Panc1 (cell line): ENCODE measurements around the gene SDK2. TPM values are rescaled to one million over a fixed set of nuclear protein-coding genes. Genes with fewer than 3 reads are reported as not detected.

Source experiments
- ATAC-seq: fragments of 200-7000 bp; cut with Tn5 transposase; 2 replicates; pipeline ENCODE4 v1.9.1; 2020; ENCODE audit warnings: mild to moderate bottlenecking, moderate library complexity
- BruUV-seq: library from RNA; stranded (reverse); fragments of 400-500 nt; replicated peaks from 2 replicates; lab custom pipeline; 2021; lab: Mats Ljungman, UMichigan
- CTCF ChIA-PET: fragments of 300-600 bp; sonication (Branson Sonifier 250); formaldehyde crosslinking; loops from one replicate; lab custom pipeline; 2022; ENCODE audit warnings: antibody characterized with exemption; lab: Charles Lee
- POLR2A ChIA-PET: fragments of 300-600 bp; sonication (Branson Sonifier 250); formaldehyde crosslinking; loops from one replicate; lab custom pipeline; 2022; ENCODE audit warnings: antibody characterized with exemption; lab: Charles Lee
- DNase-seq: peaks from one replicate; pipeline ENCODE4 v3.0.0-alpha.2; 2010; ENCODE audit warnings: low read depth, low spot score
- H3K27ac ChIP-seq: 2 replicates; pipeline ENCODE4 v1.5.1; 2011; ENCODE audit warnings: mild to moderate bottlenecking, low read length, inconsistent platforms
- H3K27me3 ChIP-seq: fragments of 200-500 bp; sonication (Bioruptor generic); 2 replicates; pipeline ENCODE4 v1.6.0; 2014; ENCODE audit warnings: low read length, inconsistent platforms; ENCODE audit not compliant: control insufficient read depth, insufficient read depth
- H3K36me3 ChIP-seq: fragments of 200-500 bp; sonication (Bioruptor generic); 2 replicates; pipeline ENCODE4 v1.5.1; 2014; ENCODE audit warnings: inconsistent platforms, mild to moderate bottlenecking, low read length, moderate library complexity; ENCODE audit not compliant: control insufficient read depth, insufficient read depth
- H3K4me1 ChIP-seq: 2 replicates; pipeline ENCODE4 v1.5.1; 2011; ENCODE audit warnings: inconsistent platforms, mild to moderate bottlenecking, low read length, moderate library complexity; ENCODE audit not compliant: control insufficient read depth, insufficient read depth
- H3K4me3 ChIP-seq, 2 experiments: 2 replicates each; pipeline ENCODE4 v1.5.1; 2011 to 2012; ENCODE audit warnings: low read depth in 2 of 2, low read length in 2 of 2, mild to moderate bottlenecking in 2 of 2, inconsistent platforms in 1 of 2, moderate library complexity in 1 of 2
- H3K9me3 ChIP-seq: fragments of 200-500 bp; sonication (Bioruptor generic); 2 replicates; pipeline ENCODE4 v1.5.1; 2014; ENCODE audit warnings: low read depth, mild to moderate bottlenecking, inconsistent platforms, low read length, moderate library complexity; ENCODE audit not compliant: control insufficient read depth, insufficient read depth
- CTCF ChIP-seq: fragments of 450-650 bp; IDR thresholded peaks from 2 replicates; pipeline ENCODE4 v1.5.1; 2017; ENCODE audit warnings: mild to moderate bottlenecking
- POLR2AphosphoS5 ChIP-seq: IDR thresholded peaks from 2 replicates; pipeline ENCODE4 v1.6.1; 2012; ENCODE audit warnings: mild to moderate bottlenecking, low read depth, low read length, moderate library complexity
- SIN3A ChIP-seq: IDR thresholded peaks from 2 replicates; pipeline ENCODE4 v1.6.1; 2012; ENCODE audit warnings: low read depth, mild to moderate bottlenecking, low read length, moderate library complexity, borderline replicate concordance; ENCODE audit not compliant: insufficient read depth
- TCF7L2 ChIP-seq: IDR thresholded peaks from 2 replicates; pipeline ENCODE4 v1.6.1; 2011; ENCODE audit warnings: mild to moderate bottlenecking, low read depth, low read length, inconsistent platforms
- in situ Hi-C: cut with HindIII; loops from 2 replicates; pipeline ENCODE4 v1.10.0; 2016; ENCODE audit warnings: low sequenced_read_pairs, low pct_unique_long_range_greater_than_20kb
- intact Hi-C: fragments of 100-400 bp; cut with micrococcal nuclease; formaldehyde crosslinking; loops from one replicate; pipeline ENCODE4 v1.10.0; 2022; ENCODE audit not compliant: unreplicated experiment
- total RNA-seq: library from RNA; stranded (reverse); gene quantifications from one replicate; pipeline ENCODE4 v1.2.1, GENCODE V29; 2021; ENCODE audit not compliant: unreplicated experiment
- TF ChIP-seq, protein P1 (sequence below), 2 experiments: IDR thresholded peaks; 2 replicates each; pipeline ENCODE4 v1.6.1; 2011 to 2012; ENCODE audit warnings: low read depth in 2 of 2, control low read depth in 1 of 2, low read length in 1 of 2, mild to moderate bottlenecking in 1 of 2, moderate library complexity in 1 of 2; ENCODE audit not compliant: insufficient read depth in 1 of 2

The SDK2 gene
- total RNA-seq, 1 experiment from 2014 or later = 0.41 TPM

GRCh38 chr17:73399056-73399455, 245.2 kb downstream of the SDK2 start:
- in situ Hi-C loops = no loop called here
- ChIA-PET POLR2A (no interaction called here), CTCF (interaction anchor here (0.8 kb wide), 1 partner anchor 23 kb away, joined by 3 read pairs; no protein-coding TSS in a partner anchor)
- no TSS peak for BruUV-seq
- Histone ChIP-seq H3K36me3 (no peaks in the 10 kb centered on the region), H3K4me3 (no peak overlapping the region), H3K4me1 (no peaks in the 10 kb centered on the region), H3K27ac (no peak overlapping the region), H3K9me3 (no peaks in the 10 kb centered on the region), H3K27me3 (no peaks in the 10 kb centered on the region; the same call in 1 of the 2 replicates)
- DNase-seq (no peak), ATAC-seq (no peak)
- intact Hi-C loops = no loop called here
- TF ChIP-seq CTCF (no peak), TCF7L2 (no peak), SIN3A (no peak), POLR2AphosphoS5 (no peak)
- TF ChIP-seq, protein P1, sequence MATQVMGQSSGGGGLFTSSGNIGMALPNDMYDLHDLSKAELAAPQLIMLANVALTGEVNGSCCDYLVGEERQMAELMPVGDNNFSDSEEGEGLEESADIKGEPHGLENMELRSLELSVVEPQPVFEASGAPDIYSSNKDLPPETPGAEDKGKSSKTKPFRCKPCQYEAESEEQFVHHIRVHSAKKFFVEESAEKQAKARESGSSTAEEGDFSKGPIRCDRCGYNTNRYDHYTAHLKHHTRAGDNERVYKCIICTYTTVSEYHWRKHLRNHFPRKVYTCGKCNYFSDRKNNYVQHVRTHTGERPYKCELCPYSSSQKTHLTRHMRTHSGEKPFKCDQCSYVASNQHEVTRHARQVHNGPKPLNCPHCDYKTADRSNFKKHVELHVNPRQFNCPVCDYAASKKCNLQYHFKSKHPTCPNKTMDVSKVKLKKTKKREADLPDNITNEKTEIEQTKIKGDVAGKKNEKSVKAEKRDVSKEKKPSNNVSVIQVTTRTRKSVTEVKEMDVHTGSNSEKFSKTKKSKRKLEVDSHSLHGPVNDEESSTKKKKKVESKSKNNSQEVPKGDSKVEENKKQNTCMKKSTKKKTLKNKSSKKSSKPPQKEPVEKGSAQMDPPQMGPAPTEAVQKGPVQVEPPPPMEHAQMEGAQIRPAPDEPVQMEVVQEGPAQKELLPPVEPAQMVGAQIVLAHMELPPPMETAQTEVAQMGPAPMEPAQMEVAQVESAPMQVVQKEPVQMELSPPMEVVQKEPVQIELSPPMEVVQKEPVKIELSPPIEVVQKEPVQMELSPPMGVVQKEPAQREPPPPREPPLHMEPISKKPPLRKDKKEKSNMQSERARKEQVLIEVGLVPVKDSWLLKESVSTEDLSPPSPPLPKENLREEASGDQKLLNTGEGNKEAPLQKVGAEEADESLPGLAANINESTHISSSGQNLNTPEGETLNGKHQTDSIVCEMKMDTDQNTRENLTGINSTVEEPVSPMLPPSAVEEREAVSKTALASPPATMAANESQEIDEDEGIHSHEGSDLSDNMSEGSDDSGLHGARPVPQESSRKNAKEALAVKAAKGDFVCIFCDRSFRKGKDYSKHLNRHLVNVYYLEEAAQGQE (IDR thresholded peaks at IDR 0.05; ENCODE audit: insufficient read depth in 1 of 2, low read depth in 2 of 2, low read length in 1 of 2) = no peak

- no peak overlapping the region for H3K4me3 ChIP-seq
- no peak for DNase-seq
- no TSS peak for BruUV-seq
- H3K27ac ChIP-seq = no peak overlapping the region
- intact Hi-C loops (no loop called here), in situ Hi-C loops (no loop called here)
- H3K4me1 ChIP-seq = no peaks in the 10 kb centered on the region
- ATAC-seq = no peak
- no peaks in the 10 kb centered on the region for H3K36me3 ChIP-seq
- H3K27me3 ChIP-seq = no peaks in the 10 kb centered on the region; the same call in 1 of the 2 replicates
- ChIA-PET CTCF (no interaction called here), POLR2A (no interaction called here)
- TF ChIP-seq SIN3A (no peak), POLR2AphosphoS5 (no peak), CTCF (no peak), TCF7L2 (no peak)
- TF ChIP-seq, protein P1 (IDR thresholded peaks at IDR 0.05; ENCODE audit: insufficient read depth in 1 of 2, low read depth in 2 of 2, low read length in 1 of 2) = no peak
- no peaks in the 10 kb centered on the region for H3K9me3 ChIP-seq
Observed at GRCh38 chr17:73397856-73398540, 246.2 kb downstream of the SDK2 start.
